K562 (cell line): ENCODE measurements around the gene SP100. TPM values are rescaled to one million over a fixed set of nuclear protein-coding genes. Genes with fewer than 3 reads are reported as not detected.

Experiments
- FUS ChIP-seq: fragments of 200-400 bp; formaldehyde crosslinking; optimal IDR thresholded peaks from 2 replicates; pipeline ENCODE3; 2017; ENCODE audit warnings: low read depth, low read length
- ZBTB17 ChIP-seq: fragments of 450-650 bp; formaldehyde crosslinking; IDR thresholded peaks from 2 replicates; pipeline ENCODE4 v1.4.0; 2020; ENCODE audit warnings: mild to moderate bottlenecking
- polyA plus RNA-seq, 8 experiments: library from polyadenylated mRNA; depleted of rRNA in 4 of 8; stranded (reverse) in 5 of 8; unstranded in 3 of 8; fragments of >200 nt; fragmentation: Nextera tagmentation in 2 of 8; fragmentation: Illumina TruSeq in 1 of 8; extraction: Ambion mirVana in 2 of 8; extraction: Trizol in 1 of 8; gene quantifications; 2 replicates each; pipeline versions ENCODE4 v1.2.1 to v1.2.3, GENCODE V29; 2011 to 2014; ENCODE audit warnings: inconsistent platforms in 1 of 8, missing spikeins in 1 of 8
- total RNA-seq, 7 experiments: library from RNA; depleted of rRNA in 6 of 7; stranded (reverse); fragments of >200 nt in 6 of 7; fragmentation: Illumina TruSeq in 2 of 7; extraction: Trizol in 2 of 7; gene quantifications; 2 replicates each; pipeline versions ENCODE4 v1.2.1 to v1.2.3, GENCODE V29; 2011 to 2021; ENCODE audit warnings: low replicate concordance in 1 of 7
- TF ChIP-seq, protein P1 (sequence below): fragments of 250-450 bp; sonication (Bioruptor Pico); IDR thresholded peaks from 2 replicates; pipeline ENCODE4 v1.4.0; 2020
- TF ChIP-seq, protein P2 (sequence below): fragments of 250-450 bp; sonication (Bioruptor Pico); IDR thresholded peaks from 2 replicates; pipeline ENCODE4 v1.9.0; 2021; ENCODE audit warnings: mild to moderate bottlenecking, inconsistent platforms

The SP100 gene
- total and polyA plus RNA-seq, 9 of the 15 experiments (the other 6 are each of a cell fraction or from before 2014, with no cell fraction given): 19.2 to 39.2 (median 34.6) TPM

DNA sequence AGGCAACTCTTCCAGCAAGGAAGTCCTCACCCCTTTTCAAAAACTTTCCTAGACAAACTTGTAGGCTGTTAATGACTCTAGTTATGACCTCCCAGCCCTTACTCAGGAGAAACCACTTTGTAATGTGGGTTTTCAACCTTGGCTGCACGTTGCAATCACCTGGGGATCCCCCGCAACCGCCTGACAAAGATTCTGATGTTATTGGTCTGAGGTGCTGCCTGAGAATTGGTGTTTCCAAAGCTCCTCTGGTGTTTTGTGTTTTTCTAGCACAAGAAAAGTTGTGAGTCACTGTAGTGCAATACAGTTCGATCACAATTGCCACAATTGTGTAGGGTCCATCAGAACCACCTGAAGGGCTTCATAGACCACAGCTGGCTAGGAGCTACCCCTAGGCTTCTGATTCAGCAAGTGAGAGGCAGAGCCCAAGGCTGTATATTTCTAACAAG is 121.6 kb downstream of the SP100 start (continued):
- TF ChIP-seq, protein P1, sequence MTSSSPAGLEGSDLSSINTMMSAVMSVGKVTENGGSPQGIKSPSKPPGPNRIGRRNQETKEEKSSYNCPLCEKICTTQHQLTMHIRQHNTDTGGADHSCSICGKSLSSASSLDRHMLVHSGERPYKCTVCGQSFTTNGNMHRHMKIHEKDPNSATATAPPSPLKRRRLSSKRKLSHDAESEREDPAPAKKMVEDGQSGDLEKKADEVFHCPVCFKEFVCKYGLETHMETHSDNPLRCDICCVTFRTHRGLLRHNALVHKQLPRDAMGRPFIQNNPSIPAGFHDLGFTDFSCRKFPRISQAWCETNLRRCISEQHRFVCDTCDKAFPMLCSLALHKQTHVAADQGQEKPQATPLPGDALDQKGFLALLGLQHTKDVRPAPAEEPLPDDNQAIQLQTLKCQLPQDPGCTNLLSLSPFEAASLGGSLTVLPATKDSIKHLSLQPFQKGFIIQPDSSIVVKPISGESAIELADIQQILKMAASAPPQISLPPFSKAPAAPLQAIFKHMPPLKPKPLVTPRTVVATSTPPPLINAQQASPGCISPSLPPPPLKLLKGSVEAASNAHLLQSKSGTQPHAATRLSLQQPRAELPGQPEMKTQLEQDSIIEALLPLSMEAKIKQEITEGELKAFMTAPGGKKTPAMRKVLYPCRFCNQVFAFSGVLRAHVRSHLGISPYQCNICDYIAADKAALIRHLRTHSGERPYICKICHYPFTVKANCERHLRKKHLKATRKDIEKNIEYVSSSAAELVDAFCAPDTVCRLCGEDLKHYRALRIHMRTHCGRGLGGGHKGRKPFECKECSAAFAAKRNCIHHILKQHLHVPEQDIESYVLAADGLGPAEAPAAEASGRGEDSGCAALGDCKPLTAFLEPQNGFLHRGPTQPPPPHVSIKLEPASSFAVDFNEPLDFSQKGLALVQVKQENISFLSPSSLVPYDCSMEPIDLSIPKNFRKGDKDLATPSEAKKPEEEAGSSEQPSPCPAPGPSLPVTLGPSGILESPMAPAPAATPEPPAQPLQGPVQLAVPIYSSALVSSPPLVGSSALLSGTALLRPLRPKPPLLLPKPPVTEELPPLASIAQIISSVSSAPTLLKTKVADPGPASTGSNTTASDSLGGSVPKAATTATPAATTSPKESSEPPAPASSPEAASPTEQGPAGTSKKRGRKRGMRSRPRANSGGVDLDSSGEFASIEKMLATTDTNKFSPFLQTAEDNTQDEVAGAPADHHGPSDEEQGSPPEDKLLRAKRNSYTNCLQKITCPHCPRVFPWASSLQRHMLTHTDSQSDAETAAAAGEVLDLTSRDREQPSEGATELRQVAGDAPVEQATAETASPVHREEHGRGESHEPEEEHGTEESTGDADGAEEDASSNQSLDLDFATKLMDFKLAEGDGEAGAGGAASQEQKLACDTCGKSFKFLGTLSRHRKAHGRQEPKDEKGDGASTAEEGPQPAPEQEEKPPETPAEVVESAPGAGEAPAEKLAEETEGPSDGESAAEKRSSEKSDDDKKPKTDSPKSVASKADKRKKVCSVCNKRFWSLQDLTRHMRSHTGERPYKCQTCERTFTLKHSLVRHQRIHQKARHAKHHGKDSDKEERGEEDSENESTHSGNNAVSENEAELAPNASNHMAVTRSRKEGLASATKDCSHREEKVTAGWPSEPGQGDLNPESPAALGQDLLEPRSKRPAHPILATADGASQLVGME (CRISPR knock-in tag): no peak
- TF ChIP-seq ZBTB17 (CRISPR knock-in tag) (no peak), FUS (no peak)
- TF ChIP-seq, protein P2, sequence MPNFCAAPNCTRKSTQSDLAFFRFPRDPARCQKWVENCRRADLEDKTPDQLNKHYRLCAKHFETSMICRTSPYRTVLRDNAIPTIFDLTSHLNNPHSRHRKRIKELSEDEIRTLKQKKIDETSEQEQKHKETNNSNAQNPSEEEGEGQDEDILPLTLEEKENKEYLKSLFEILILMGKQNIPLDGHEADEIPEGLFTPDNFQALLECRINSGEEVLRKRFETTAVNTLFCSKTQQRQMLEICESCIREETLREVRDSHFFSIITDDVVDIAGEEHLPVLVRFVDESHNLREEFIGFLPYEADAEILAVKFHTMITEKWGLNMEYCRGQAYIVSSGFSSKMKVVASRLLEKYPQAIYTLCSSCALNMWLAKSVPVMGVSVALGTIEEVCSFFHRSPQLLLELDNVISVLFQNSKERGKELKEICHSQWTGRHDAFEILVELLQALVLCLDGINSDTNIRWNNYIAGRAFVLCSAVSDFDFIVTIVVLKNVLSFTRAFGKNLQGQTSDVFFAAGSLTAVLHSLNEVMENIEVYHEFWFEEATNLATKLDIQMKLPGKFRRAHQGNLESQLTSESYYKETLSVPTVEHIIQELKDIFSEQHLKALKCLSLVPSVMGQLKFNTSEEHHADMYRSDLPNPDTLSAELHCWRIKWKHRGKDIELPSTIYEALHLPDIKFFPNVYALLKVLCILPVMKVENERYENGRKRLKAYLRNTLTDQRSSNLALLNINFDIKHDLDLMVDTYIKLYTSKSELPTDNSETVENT (CRISPR knock-in tag): no peak
